Activated CD4-positive, alpha-beta T cell treated with anti-CD3 and anti-CD28 coated beads, Interleukin-10, Interleukin-2, amounts not matched to agents 100 ng/mL and 50 ng/mL, durations not matched to agents 16 hours and 8 hours (primary cell): ENCODE measurements around the gene PRIMPOL.

Source experiments
- DNase-seq: peaks from one replicate; pipeline ENCODE4 v3.0.0-alpha.2; 2020

PRIMPOL gene

DNA sequence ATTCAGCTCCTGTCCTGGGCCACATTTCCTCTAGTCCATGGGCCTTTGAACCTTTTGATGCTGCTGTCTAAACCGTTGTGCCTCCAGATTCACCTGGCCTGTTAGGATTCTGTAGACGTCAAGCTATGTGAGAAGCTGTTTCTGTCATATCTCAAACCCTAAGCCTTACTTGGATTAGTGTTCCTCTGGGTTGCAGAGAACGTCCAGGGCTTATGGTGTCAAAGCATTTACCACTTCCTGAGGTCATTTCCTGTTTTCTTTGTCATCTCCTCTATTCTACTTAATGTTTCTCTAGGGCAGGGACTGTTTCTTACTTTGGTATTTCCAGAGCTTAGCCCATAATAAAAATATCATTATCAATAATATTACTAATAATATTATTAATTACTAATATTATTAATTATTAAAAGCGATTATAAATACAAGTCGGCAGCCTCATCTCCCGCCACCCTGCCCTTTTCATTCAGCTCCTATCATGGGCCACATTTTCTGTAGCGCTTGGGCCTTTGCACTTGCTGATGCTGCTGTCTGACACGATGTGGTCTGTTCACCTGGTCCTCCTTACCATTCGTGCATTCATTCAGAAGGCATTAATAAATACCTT, 19.1 kb downstream of the PRIMPOL start:
- peak; percentile 70 for DNase-seq

DNA sequence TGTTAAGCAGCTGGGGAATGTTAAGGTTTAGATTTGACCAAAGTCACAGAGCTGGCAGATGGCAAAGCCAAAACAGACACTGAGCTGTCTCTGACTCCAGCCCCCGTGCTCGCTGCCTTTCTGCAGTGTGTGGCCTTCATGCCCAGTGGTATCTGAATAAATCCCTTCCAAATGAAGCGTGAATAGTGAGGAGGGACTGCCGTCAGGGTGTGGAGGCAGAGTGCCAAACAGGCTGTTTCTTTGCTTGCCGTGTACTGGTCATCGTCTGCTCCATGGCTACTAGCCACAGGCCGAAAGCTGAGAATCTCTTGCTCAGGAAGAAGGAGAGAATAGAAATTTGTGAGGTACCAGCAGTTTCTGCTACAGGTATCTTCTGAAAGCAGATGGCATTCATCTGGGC, 19.7 kb downstream of the PRIMPOL start:
- no peak for DNase-seq

DNA sequence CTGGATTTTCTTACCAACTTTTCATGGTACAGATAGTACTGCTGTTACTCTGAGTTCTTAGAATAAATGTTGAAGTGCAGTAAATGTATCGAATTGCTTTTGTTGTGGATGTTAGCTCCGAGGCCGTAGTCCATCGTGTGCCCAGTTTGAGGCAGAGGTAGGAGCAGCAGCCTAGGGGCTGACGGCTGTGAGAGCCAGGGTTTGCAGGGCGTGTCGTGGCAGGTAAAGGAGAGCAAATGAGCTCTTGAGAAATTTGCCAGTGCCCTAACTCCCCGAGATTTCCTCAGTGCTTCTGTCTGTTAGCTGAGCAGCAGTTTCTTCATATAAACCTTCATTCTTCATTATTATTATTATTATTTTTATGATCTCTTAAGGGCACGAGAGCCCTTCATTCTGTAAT, 21.6 kb downstream of the PRIMPOL start:
- no peak for DNase-seq

DNA sequence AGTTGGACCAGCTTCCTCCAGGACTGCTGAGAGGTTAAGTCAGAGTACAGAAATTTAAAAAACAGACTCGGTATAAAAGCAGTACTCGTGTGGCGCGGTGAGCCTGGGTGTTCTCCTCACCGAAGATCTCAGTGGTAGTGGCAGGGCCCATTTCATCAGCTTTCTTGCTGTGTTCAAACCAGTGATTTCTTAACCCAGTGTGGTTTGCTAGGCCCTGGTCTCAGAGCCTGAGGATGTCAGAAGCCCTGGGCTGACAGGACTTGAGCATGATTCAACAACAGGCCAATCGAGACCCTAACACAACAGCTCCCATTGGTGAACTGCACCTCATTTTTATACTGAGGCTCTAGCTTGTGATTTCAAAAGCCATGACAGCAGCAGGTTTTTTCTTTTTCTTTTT, 23.2 kb downstream of the PRIMPOL start:
- no peak for DNase-seq

DNA sequence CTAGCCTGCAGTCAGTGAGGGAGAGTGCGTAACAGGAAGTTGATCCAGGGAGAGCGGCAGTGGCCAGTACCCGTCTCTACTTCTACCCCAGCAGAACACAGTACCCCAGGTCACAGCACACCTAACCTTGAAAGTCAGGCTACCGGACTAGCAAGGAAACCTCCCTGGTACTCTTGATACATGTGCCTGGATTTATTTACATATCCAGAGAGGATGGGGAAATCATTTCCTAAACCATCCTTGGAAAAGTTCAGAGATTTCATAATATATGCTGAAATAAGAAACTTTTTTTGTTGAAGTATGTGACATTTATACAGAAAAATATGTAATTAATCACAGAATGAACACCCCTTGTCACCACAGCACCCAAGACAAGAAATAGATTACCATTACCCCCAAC, 24.5 kb downstream of the PRIMPOL start:
- no peak for DNase-seq

DNA sequence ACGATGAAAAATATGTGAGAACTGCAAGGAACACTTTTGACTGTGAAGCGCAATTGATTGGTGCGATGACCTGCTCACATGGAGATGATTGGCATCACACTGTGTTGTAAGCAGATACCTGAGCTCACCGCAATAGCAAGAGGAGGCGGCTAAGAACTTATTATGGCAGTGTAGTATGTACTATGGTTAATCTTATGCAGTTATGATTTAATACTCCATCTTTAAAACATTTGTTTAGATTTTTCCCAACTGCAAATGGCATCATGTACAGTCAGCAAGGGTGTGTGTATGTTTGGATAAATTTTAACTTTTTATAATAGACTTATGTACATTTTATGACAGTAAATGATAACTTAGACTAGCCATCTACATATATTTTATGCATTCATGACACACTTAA, 25.5 kb downstream of the PRIMPOL start:
- no peak for DNase-seq

DNA sequence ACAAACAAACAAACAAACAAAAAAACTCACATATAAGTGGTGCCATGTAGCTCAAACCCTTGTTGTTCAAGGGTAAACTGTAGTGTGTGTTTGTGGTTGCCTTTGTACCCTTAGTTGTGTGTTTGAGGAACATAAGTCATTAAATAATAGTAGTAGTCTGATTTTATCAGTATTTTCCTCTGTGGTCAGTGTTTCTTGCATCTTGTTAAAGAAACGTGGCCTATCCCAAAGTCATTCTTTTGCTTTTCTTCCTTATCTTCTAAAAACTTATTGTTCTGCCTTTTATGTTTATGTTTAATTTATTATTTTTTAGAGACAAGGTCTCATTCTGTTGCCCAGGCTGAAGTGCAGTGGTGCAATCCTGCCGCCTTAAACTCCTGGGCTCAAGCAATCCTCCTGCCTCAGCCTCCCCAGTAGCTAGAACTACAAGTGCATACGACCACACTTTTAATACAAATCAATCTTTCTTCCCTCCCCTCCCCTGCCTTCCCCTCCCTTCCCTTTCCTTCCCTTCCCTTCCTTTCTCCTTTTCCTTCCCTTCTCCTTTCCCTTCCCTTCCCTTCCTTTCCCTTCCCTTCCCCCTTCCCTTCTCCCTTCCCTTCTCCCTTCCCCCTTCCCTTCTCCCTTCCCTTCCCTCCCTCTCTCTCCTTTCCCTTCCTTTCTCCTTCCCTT, 26.4 kb downstream of the PRIMPOL start:
- no peak for DNase-seq

DNA sequence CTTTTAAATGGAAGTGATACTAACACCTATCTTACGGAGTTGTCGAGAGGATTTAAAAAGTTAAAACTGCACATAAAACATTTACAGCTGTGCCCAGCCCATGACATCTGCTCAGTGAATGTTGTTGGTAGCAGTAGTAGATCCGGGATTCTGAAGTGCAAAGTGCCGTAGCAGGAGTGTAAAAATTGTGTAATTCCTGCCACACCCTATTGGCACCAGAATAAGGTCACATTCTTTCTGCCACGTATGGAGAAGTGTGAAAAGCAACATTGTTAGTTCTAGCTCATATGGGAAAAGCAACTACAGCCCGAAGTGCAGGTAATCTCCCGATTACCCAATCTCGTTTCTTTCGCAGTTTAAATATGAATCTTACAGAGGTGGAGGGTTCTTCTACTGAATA, 31.2 kb downstream of the PRIMPOL start:
- DNase-seq, result no peak

DNA sequence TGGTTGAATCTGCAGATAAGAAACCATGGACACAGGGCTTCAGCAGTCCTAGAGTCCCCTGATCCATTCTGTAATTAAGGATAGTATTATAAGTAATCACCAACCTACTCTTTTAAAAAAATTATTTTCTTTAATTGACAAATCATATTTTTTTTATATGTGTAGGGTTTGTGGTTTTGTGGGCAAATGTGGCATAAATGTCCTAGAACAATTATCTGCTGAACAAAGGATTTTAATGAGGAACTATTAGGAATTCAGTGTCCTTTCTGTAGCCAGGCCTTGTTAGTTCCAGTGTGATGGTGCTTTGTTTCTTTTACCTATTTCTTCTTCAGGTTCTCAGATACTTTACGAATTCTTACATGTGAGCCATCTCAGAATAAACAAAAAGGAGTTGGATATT, 32.4 kb downstream of the PRIMPOL start:
- DNase-seq, result no peak

DNA sequence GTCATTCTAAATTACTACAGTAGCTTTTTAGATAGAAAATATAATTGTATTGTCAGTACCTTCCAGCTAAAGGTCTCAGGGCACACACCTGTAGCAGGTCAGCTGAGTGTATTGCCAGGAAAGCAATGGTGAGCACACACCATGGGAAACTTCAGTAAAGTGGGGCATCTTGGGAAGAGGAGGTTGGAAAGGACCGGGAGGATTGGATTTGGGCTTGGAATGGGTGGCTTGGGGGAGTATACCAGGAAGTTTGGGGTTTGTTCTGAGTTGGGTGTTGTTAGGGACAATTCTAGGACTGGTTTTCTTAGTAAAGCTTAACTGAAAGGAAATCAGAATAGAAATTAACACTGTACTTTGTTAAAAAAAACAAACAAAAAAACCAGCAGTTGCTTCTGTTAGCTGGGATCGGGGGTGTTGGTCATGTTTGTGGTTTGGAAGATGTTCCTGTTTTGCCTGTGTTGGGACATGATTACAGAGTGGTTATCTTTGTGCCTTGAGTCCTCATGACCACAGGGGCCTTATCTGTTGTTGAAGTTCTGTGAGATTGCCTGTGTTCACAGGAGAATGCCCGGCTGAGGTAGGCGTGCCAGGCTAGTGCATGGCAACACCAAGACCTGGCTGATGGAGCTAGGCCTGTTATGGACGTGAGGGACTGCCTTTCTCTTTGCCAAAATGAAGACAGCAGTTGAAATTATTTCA, 35.1 kb downstream of the PRIMPOL start:
- peak; percentile 10 for DNase-seq

DNA sequence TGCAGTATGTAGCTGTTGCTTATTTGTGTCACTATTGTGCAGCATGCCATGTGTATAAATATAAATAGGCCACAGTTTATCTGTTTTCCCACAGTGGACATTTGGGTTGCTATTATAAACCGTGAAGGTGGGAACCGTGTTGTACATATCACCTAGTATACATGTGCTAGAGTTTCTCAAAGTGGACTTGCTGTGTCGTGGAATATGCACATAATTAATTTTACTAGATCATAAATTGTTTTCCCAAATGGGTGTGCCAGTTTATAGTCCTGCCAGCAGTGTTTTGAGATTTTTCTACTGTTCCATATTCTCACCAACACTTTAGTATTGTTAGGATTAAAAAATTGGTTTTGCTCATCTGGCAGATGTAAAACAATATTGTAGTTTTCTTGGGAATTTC, 38.5 kb downstream of the PRIMPOL start:
- DNase-seq, result no peak

DNA sequence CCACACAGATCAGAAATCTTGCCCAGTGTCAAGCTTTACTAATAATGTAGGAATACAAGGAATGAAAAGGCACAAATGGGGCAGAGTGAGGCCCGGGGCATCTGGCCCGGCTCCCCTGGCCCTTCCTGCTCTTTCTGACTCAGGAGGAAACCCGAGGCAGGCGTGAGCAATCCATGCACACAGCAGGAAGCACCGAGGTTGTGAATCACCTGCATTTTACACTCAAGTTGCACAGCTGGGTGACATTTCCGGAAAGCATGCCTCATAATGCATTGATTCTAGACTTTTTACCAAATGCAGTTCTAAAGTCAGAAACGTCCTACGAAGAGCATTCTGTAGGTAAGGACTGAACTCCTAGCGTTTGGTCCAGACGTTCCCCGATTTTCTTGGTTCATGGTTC, 38.9 kb downstream of the PRIMPOL start:
- DNase-seq, result peak; percentile 60

DNA sequence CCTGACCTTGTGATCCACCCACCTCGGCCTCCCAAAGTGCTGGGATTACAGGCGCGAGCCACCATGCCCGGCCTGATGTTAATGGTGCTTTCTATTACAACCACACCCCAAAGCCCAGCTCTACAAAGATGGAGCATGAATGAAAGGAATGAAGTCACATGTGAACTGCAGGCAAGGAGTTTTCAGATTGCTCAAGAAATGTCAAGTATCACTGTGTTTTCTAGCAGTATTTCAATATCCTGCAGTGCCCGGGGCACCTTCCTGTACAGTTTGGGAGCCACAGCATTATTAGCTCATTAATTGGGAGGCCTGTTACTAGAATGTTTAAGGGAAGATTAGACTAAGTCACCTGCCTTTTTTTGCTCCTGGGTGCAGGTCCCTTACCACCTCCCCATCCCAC, 40.1 kb downstream of the PRIMPOL start:
- DNase-seq, result no peak

DNA sequence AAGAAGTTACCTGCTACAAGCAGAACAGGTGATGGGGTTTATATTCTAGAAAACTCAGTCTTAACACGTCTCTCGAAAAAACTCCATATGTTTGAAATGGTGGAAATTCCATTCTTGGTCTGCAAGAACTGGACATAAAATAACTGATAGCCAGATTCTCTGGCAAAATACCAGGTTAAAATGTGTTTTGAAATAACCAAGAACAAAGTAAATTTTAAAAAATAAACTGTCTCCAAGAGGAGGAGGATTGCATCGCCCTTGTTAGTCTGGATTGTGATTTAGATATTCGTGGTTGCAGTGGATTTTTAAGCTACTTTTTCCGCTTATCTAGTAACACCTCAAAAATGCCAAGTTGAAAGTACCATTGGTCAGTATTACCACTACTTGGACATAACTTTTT, 43.5 kb downstream of the PRIMPOL start:
- no peak for DNase-seq

DNA sequence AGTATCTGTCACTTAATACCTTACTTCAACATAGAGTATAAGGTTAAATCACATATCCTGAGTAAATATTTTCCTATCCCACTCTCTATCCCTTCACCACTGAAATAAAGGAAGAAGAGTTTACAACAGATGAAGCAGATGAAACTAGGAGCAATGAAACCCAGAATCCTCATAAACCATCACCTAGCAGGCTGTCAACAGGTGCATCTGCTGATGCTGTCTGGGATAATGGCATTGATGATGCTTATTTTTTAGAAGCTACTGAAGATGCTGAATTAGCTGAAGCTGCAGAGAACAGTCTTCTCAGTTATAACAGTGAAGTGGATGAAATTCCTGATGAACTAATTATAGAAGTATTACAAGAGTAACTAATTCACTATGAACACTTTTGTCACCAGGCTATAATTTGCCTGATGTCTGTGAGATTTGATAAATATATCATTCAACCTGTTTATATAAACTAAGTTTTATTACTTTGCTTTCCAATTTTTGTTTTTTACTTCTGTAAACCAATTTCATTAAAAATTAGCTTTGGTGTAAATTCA, 44.9 kb downstream of the PRIMPOL start:
- no peak for DNase-seq

DNA sequence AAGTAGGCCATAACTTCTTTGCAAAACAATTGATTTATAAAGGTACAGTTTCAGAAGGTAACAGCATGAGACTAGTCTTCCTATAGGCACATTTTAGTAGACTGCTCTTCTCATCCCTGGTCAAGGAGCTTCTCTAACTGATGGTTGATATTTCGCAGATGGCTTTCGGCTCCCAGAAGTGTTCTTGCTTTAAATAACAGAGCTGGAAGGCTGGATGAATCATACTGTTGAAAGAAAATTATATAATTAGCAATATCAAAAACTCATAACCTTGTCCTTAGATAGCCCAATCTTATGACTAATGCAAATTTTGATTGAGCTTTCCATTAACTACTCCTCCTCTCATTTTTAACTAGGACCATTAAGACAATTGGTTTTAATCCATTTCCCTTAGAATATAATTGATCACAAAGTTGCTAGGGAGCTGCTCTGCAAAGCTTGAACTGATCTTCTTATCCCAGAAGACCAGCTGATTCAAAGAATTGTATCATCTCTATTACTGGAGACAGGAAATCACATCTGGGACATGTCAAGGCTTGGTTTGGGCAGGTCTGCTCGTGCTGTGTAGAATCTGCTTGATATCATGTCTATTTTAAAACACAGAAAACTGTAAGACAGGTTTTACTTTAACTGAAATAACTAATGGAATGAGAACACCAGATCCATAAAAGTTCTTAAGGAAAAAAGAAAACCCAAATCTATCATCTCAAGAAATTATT, 45.8 kb downstream of the PRIMPOL start:
- no peak for DNase-seq

DNA sequence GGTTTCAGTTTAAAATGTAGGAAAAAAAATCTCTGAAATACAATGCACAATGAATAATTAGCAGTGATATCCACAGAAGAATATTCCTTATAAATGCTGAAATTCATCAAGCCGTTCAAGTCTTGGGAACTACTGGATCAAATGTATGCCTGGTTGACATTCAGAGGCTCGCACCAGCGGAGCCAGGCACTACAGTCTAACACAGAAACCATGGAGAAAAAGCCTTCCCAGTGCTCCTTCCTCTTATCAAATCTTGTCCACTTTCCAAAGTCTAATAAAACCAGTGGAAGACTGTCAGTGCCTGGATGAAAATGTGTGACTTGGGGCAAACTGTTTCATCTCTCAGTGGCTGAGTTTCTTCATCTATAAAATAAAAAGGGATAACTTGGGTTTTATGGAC, 48.4 kb downstream of the PRIMPOL start:
- no peak for DNase-seq

DNA sequence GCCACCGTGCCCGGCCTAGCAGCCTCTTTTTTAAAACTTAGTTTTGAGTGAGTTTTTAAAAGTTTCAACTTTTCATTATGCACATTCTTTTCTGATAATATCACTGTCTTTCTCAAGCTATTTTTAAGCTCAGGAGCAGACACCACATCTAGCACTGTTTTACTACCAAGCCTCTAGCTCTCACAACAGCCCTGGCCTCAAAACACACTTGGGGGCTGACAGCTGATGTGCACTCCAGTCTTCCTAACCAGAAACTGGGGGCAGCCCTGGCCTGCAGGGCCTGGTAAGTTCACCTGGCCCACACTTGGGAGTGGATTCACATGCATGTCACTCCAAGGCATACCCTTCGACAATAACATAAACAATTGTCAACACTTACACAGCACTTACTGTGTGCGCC, 50.4 kb downstream of the PRIMPOL start:
- no peak for DNase-seq

DNA sequence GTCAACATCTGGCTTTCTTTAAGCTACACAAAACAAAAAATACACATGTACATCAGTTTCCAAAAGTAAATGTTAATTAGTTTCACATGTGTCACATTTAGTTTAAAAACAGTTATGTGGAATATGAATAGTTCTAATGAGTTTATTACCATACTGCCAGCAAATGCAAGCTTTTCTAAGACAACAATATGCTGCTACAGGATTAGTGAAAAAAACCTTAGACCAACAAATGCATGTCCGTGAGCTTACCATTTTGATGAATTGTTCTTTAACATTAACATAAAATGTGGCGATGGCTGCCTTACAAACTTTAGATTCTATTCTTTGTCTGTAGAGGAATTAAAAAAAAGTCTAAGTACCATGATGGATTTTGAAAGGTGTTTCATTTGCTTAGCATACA, 52.6 kb downstream of the PRIMPOL start:
- DNase-seq, result no peak

DNA sequence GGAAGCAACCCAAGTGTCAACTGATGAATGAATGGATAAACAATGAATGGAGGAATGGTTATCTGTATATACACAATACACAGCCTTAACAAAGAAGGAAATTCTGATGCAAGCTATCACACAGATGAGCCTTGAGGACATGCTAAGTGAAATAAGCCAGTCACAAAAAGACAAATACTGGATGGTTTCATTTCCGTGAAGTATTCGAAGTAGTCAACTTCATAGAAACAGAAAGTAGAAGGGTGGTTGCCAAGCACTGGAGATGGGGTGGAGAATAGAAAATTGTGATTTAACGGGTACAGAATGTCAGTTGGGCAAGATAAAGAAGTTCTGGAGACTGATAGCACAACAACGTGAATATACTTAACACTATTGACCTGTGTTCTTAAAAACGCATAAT, 56.2 kb downstream of the PRIMPOL start:
- DNase-seq, result peak; percentile 62

DNA sequence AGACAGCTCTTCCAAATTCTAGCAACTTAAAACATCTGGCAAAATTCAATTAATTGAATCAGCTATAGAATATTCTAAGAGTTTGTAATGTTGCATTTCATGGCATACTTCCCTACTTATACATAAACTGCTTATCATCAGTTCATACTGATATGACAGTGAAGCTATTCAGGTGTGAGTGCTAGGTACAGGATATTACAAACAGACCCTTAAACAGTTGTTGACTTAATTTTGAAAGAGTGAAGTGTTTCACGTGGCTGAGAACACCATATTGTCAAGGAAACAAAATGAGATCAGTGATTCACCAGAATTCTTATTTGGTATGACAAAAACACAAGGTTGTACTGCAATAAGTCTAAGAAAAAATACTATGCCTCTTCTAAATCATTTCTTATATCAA, 56.9 kb downstream of the PRIMPOL start:
- DNase-seq, result peak; percentile 25

DNA sequence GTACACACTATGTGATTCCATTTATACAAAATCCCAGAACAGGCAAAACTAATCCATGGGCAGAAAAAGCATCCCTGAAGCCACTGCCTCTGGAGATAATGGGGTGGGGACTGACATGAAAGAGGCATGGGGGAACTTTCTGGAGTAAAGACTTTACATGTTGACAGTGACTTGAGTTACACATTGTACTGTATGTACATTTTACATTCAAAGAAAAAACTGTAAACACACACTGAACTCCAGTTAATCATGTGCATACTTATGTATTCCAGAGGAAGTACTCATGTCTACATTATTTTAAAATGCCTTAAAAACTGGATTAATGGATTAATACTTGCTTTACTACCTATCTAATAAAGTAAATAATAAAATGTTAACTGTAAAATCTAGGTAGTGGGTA, 62.8 kb downstream of the PRIMPOL start:
- no peak for DNase-seq

DNA sequence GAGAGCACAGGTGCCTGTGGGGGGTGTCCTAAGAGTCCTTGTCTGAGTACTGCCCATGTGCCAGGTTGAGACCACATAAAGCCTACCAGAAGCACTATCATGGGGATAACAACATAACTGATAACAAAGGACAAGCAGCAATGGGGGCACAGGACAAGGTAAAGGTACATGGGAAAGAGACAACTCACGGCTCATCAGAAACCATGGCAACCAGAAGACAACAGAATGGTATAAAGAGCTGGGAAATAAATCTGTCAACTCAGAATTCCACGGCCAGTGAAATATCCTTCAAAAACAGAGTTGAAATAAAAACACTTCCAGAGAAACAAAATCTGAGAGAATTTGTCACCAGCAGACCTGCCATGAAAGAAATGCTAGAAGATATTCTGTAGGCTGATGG, 64.3 kb downstream of the PRIMPOL start:
- DNase-seq, result no peak

DNA sequence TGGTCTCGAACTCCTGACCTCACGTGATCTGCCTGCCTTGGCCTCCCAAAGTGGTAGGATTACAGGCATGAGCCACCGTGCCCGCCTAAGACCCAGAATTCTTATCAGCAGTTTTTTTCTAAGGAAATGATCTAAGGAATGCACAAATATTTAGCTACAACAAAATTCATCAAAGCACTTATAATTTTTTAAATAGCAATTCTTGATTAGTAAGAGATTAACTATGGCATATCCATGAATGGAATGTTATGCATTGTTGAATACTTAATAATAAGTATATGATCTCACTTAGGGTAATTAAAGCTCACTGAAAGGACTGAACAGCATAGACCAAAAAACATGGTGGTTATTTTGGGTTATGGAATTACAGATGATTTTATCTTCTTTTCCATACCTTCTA, 66.0 kb downstream of the PRIMPOL start:
- no peak for DNase-seq
